ENCODE data around the gene TMA7. TPM values are rescaled to one million over a fixed set of nuclear protein-coding genes. Genes with fewer than 3 reads are reported as not detected.

Gene TMA7
- total and polyA plus RNA-seq, 2 of the 13 experiments (the other 11 are each of a cell fraction or from before 2014, with no cell fraction given): 100 to 486 TPM

GRCh38 chr3:48429960-48430707 lies 9.9 kb upstream of the TMA7 start, which contains the start of gene PLXNB1 (continued):
- TF ChIP-seq ZNF253 (CRISPR knock-in tag; IDR thresholded peaks at IDR 0.05; ENCODE audit: borderline replicate concordance): no peak
- TF ChIP-seq ZNF562 (CRISPR knock-in tag; IDR thresholded peaks at IDR 0.05; ENCODE audit: borderline replicate concordance): no peak
- 0 out of 2 replicates have a peak, but pooled peaks have one; percentile 47 for TF ChIP-seq ZNF839 (CRISPR knock-in tag; IDR thresholded peaks at IDR 0.05; ENCODE audit: borderline replicate concordance)
- TF ChIP-seq PRMT3 (CRISPR knock-in tag; IDR thresholded peaks at IDR 0.05; ENCODE audit: borderline replicate concordance, low read depth): no peak
- peak; percentile 98 for TF ChIP-seq HNF4A (CRISPR knock-in tag; IDR thresholded peaks at IDR 0.05)
- no peak for TF ChIP-seq NONO (IDR thresholded peaks at IDR 0.05)
- peak; percentile 99 for TF ChIP-seq NONO (CRISPR knock-in tag; conservative IDR thresholded peaks at IDR 0.05)
- TF ChIP-seq ZNF30 (CRISPR knock-in tag; IDR thresholded peaks at IDR 0.05): no peak
- TF ChIP-seq ZNF337 (CRISPR knock-in tag; IDR thresholded peaks at IDR 0.05; ENCODE audit: borderline replicate concordance, low read depth): peak; percentile 95; the same call in 1 of the 2 replicates
- no peak for TF ChIP-seq MAFG (CRISPR knock-in tag; IDR thresholded peaks at IDR 0.05)
- no peak for TF ChIP-seq HNRNPUL1 (IDR thresholded peaks at IDR 0.05; ENCODE audit: low read depth, low read length)
- 0 out of 2 replicates have a peak, but pooled peaks have one; percentile 61 for TF ChIP-seq FOXJ3 (CRISPR knock-in tag; IDR thresholded peaks at IDR 0.05; ENCODE audit: borderline replicate concordance)
- TF ChIP-seq TP53 (CRISPR knock-in tag; conservative IDR thresholded peaks at IDR 0.05): peak; percentile 29; the same call in 1 of the 2 replicates
- peak; percentile 88 for TF ChIP-seq NCOA1 (CRISPR knock-in tag; IDR thresholded peaks at IDR 0.05)
- TF ChIP-seq CTCF (CRISPR knock-in tag; IDR thresholded peaks at IDR 0.05): peak; percentile 31; the same call in 1 of the 2 replicates
- peak; percentile 67; the same call in 1 of the 2 replicates for TF ChIP-seq REL (CRISPR knock-in tag; conservative IDR thresholded peaks at IDR 0.05)
- TF ChIP-seq ZNF766 (CRISPR knock-in tag; IDR thresholded peaks at IDR 0.05; ENCODE audit: borderline replicate concordance): 0 out of 2 replicates have a peak, but pooled peaks have one; percentile 51
- TF ChIP-seq GATAD2A (CRISPR knock-in tag; IDR thresholded peaks at IDR 0.05): peak; percentile 93
- TF ChIP-seq ASH2L (IDR thresholded peaks at IDR 0.05; ENCODE audit: insufficient read length, low read depth, low read length): peak; percentile 52
- peak; percentile 51; the same call in 1 of the 2 replicates for TF ChIP-seq MTF2 (CRISPR knock-in tag; IDR thresholded peaks at IDR 0.05; ENCODE audit: borderline replicate concordance)
- peak; percentile 74; the same call in 1 of the 2 replicates for TF ChIP-seq HOMEZ (CRISPR knock-in tag; IDR thresholded peaks at IDR 0.05; ENCODE audit: low read depth)
- TF ChIP-seq GMEB2 (CRISPR knock-in tag; IDR thresholded peaks at IDR 0.05; ENCODE audit: low read depth): no peak
